Transverse colon (tissue), 4 donors: ENCODE measurements around the gene CCNB2.

Experiments
- CTCF ChIP-seq, 5 experiments: fragments of 200-600 bp in 3 of 5; fragments of 450-650 bp in 2 of 5; sonication (generic) in 3 of 5; IDR thresholded peaks; 1 replicate in 2 of 5; 2 replicates in 3 of 5; pipeline ENCODE4 v1.5.1; 2016 to 2017; ENCODE audit warnings: antibody characterized with exemption in 5 of 5, inconsistent platforms in 3 of 5, mild to moderate bottlenecking in 2 of 5, moderate library complexity in 1 of 5
- POLR2AphosphoS5 ChIP-seq, 3 donors: sonication (generic); formaldehyde crosslinking; IDR thresholded peaks; one replicate each; pipeline ENCODE4 v1.6.1; 2016; ENCODE audit warnings: antibody characterized with exemption in 3 of 3

GRCh38 chr15:59131456-59131855, 26.5 kb downstream of the CCNB2 start:
- TF ChIP-seq CTCF (IDR thresholded peaks at IDR 0.05) (no peak), POLR2AphosphoS5 (IDR thresholded peaks at IDR 0.05) (no peak)
